Suprapubic skin (tissue), 4 donors: Measurements from ENCODE around the gene DENND1C. TPM values are rescaled to one million over a fixed set of nuclear protein-coding genes. Genes with fewer than 3 reads are reported as not detected.

Experiments
- DNase-seq, 2 donors: peaks; one replicate each; pipeline ENCODE4 v3.0.0-alpha.2; 2019; ENCODE audit warnings: low spot score in 2 of 2
- H3K27ac ChIP-seq: fragments of 200-600 bp; sonication (generic); one replicate; pipeline ENCODE4 v1.5.1; 2019
- H3K27me3 ChIP-seq: fragments of 200-600 bp; sonication (generic); one replicate; pipeline ENCODE4 v1.5.1; 2019
- H3K36me3 ChIP-seq: fragments of 200-600 bp; sonication (generic); one replicate; pipeline ENCODE4 v1.5.1; 2019
- H3K4me1 ChIP-seq: fragments of 200-600 bp; sonication (generic); one replicate; pipeline ENCODE4 v1.5.1; 2019
- H3K4me3 ChIP-seq: fragments of 200-600 bp; sonication (generic); one replicate; pipeline ENCODE4 v1.5.1; 2019; ENCODE audit warnings: mild to moderate bottlenecking
- H3K9me3 ChIP-seq: fragments of 200-600 bp; sonication (generic); one replicate; pipeline ENCODE4 v1.5.1; 2019
- EP300 ChIP-seq: sonication (generic); formaldehyde crosslinking; IDR thresholded peaks from one replicate; pipeline ENCODE4 v1.6.1; 2017; ENCODE audit warnings: antibody characterized with exemption
- POLR2A ChIP-seq, 2 donors: fragments of 450-650 bp; IDR thresholded peaks; one replicate each; pipeline ENCODE4 v1.6.1; 2017; ENCODE audit warnings: antibody characterized with exemption in 2 of 2, mild to moderate bottlenecking in 2 of 2, moderate library complexity in 2 of 2
- POLR2AphosphoS5 ChIP-seq, 3 donors: sonication (generic); formaldehyde crosslinking; IDR thresholded peaks; one replicate each; pipeline ENCODE4 v1.6.1; 2017; ENCODE audit warnings: antibody characterized with exemption in 3 of 3
- WGBS: methylation state at CpG from one replicate; pipeline ENCODE4 v1.1.5; 2018; 5-methylcytosine and 5-hydroxymethylcytosine counted together
- total RNA-seq, 4 donors: library from RNA; depleted of rRNA; stranded (reverse); fragments of >200 nt; gene quantifications; one replicate each; pipeline ENCODE4 v1.1.0, GENCODE V29; 2016
- TF ChIP-seq, protein P1 (sequence below), 2 donors: fragments of 200-600 bp in 1 of 2; fragments of 450-650 bp in 1 of 2; sonication (generic) in 1 of 2; IDR thresholded peaks; one replicate each; pipeline ENCODE4 v1.5.1; 2016 to 2019; ENCODE audit warnings: antibody characterized with exemption in 2 of 2, mild to moderate bottlenecking in 1 of 2, moderate library complexity in 1 of 2

Gene DENND1C
- total RNA-seq, 4 donors from 2014 or later = 0.23 to 3.7 (median 1.5) TPM

DNA sequence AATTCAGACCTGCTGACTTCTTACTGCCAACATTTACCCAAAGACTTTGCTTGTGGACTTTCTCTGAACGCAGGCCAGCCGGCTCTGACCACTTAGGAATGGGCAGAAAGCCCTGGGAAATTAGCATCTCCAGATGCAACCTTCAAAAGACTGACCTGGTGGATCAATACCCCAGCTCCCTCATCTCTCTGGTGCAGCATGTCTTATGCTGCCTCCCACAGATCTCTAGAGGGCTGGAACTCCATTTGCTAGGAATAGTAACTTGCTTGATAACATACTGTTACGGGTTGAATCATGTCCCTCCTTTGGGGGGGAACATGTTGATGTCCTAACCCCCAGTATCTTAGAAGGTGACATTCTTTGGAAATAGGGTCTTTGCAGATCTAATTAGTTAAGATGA is 35.1 kb downstream of the DENND1C start:
- H3K36me3 ChIP-seq = peaks cover 29% of the 10 kb centered on the region
- H3K27ac ChIP-seq = no peak overlapping the region
- 100% methylated on average over 3 of the region's 3 CpGs for WGBS
- no peak overlapping the region for H3K4me3 ChIP-seq
- no peaks in the 10 kb centered on the region for H3K27me3 ChIP-seq
- H3K4me1 ChIP-seq = no peaks in the 10 kb centered on the region
- no peaks in the 10 kb centered on the region for H3K9me3 ChIP-seq
- no peak for DNase-seq
- no peak for TF ChIP-seq EP300
- no peak for TF ChIP-seq POLR2A (IDR thresholded peaks at IDR 0.05)
- TF ChIP-seq, protein P1, sequence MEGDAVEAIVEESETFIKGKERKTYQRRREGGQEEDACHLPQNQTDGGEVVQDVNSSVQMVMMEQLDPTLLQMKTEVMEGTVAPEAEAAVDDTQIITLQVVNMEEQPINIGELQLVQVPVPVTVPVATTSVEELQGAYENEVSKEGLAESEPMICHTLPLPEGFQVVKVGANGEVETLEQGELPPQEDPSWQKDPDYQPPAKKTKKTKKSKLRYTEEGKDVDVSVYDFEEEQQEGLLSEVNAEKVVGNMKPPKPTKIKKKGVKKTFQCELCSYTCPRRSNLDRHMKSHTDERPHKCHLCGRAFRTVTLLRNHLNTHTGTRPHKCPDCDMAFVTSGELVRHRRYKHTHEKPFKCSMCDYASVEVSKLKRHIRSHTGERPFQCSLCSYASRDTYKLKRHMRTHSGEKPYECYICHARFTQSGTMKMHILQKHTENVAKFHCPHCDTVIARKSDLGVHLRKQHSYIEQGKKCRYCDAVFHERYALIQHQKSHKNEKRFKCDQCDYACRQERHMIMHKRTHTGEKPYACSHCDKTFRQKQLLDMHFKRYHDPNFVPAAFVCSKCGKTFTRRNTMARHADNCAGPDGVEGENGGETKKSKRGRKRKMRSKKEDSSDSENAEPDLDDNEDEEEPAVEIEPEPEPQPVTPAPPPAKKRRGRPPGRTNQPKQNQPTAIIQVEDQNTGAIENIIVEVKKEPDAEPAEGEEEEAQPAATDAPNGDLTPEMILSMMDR (IDR thresholded peaks at IDR 0.05) = no peak
- no peak for TF ChIP-seq POLR2AphosphoS5 (IDR thresholded peaks at IDR 0.05)

DNA sequence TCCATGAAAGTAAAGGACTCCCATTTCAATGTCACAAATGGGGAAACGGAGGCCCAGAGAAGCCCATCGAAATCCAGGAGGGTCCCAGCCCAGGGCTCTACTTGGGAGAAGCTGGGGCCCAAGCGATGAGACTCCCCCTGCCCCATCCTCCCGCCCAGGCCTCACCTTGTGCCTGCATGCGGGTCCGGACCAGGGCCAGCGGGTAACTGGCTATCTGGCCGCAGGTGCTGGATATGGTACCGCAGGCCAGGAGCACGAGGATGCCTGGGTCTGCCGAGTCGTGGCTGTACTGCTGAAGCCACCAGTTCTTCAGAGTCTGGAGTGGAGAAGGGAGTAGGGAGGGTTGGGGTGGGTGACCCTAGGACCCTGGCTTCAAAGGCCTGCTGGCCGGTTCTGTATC is 37.6 kb downstream of the DENND1C start:
- Histone ChIP-seq H3K9me3 (no peaks in the 10 kb centered on the region), H3K4me1 (no peaks in the 10 kb centered on the region), H3K36me3 (peaks cover 21% of the 10 kb centered on the region), H3K4me3 (no peak overlapping the region), H3K27ac (no peak overlapping the region), H3K27me3 (no peaks in the 10 kb centered on the region)
- WGBS = 94% methylated on average over 13 of the region's 13 CpGs
- TF ChIP-seq POLR2A (IDR thresholded peaks at IDR 0.05) = no peak
- TF ChIP-seq EP300 = no peak
- TF ChIP-seq, protein P1 (IDR thresholded peaks at IDR 0.05) = no peak
- TF ChIP-seq POLR2AphosphoS5 (IDR thresholded peaks at IDR 0.05) = no peak
- DNase-seq = no peak

DNA sequence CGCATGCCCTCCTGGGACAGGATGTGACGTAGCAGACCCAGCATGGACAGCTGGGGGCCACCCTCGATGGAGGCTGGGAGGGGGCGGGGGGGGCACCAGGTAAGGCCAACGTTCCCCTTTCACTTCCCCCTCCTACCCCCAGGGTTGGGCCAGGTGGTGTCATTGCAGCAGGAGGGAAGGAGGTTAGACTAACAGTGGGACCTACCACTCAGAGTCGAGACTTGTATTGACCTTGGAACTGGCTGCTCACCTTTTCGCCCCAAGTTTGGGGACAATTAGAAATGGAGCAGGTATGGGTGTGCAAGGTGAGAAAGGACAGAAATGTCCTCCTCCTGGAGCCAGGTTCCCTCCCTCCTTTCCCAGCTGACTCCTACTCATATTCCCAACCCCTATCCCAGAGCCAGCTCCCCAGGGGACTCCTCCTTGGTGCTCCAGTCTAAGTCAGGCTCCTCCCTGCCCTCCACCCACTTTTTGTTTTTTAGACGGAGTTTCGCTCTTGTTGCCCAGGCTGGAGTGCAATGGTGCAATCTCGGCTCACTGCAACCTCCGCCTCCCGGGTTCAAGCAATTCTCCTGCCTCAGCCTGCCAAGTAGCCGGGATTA is 39.4 kb downstream of the DENND1C start:
- no peaks in the 10 kb centered on the region for H3K9me3 ChIP-seq
- no peak overlapping the region for H3K27ac ChIP-seq
- H3K4me1 ChIP-seq = no peaks in the 10 kb centered on the region
- WGBS = 85% methylated on average over 13 of the region's 13 CpGs
- TF ChIP-seq POLR2A (IDR thresholded peaks at IDR 0.05) = no peak
- no peak for TF ChIP-seq EP300
- TF ChIP-seq, protein P1 (IDR thresholded peaks at IDR 0.05) = no peak
- TF ChIP-seq POLR2AphosphoS5 (IDR thresholded peaks at IDR 0.05) = no peak
- DNase-seq = no peak
- H3K27me3 ChIP-seq = no peaks in the 10 kb centered on the region
- no peak overlapping the region for H3K4me3 ChIP-seq
- peaks cover 21% of the 10 kb centered on the region for H3K36me3 ChIP-seq

DNA sequence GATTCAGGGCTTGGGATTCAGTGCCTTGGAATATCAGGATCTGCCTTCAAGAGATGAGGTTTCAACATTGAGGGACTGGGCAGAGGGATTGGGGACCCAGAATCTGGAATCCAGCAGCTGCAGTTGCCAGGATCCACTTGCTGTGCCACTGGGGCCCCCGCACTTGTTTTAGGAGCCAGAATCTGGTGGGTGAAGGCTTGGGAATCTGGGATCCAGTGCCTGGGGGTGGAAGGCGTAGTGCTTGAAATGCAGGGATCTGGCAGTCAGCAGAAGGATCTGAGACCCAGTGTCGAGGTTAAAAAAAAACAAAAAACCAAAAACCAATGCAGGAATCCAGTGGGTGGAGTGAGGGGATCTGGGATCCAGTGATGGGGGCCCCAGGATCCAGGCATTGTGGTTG is 40.7 kb downstream of the DENND1C start:
- Histone ChIP-seq H3K36me3 (peaks cover 11% of the 10 kb centered on the region), H3K27ac (no peak overlapping the region), H3K9me3 (no peaks in the 10 kb centered on the region), H3K4me3 (no peak overlapping the region), H3K27me3 (no peaks in the 10 kb centered on the region), H3K4me1 (no peaks in the 10 kb centered on the region)
- WGBS = 73% methylated on average over 3 of the region's 3 CpGs
- TF ChIP-seq EP300 (no peak), POLR2AphosphoS5 (IDR thresholded peaks at IDR 0.05) (no peak), POLR2A (IDR thresholded peaks at IDR 0.05) (no peak)
- TF ChIP-seq, protein P1 (IDR thresholded peaks at IDR 0.05) = no peak
- no peak for DNase-seq

DNA sequence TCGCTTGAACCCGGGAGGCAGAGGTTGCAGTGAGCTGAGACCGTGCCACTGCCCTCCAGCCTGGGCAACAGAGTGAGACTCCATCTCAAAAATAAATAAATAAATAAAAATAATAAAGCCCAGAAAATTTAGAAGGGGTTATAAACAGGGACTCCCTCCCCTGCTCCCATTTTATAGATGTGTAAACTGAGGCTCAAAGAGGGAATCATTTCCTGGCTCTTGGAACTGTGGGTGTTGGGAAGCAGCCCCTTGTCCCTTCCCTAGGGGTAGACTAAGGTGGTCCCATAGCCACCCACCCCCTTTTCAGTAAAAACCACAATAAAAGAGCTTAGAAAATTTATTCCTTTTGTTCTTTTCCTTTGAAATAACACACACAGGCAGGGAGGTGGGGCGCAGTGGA is 41.8 kb downstream of the DENND1C start:
- H3K27ac ChIP-seq = no peak overlapping the region
- no peak for TF ChIP-seq POLR2A (IDR thresholded peaks at IDR 0.05)
- TF ChIP-seq, protein P1 (IDR thresholded peaks at IDR 0.05) = no peak
- no peak for TF ChIP-seq POLR2AphosphoS5 (IDR thresholded peaks at IDR 0.05)
- no peak for TF ChIP-seq EP300
- no peaks in the 10 kb centered on the region for H3K4me1 ChIP-seq
- WGBS = 81% methylated on average over 4 of the region's 4 CpGs
- DNase-seq = no peak
- peaks cover 2% of the 10 kb centered on the region for H3K36me3 ChIP-seq
- H3K27me3 ChIP-seq = no peaks in the 10 kb centered on the region
- no peak overlapping the region for H3K4me3 ChIP-seq
- H3K9me3 ChIP-seq = no peaks in the 10 kb centered on the region
